Measurements from ENCODE around the gene ABI2. TPM values are rescaled to one million over a fixed set of nuclear protein-coding genes. Genes with fewer than 3 reads are reported as not detected.

Gene ABI2
- total RNA-seq, 1 donor from 2014 or later: 28.8 TPM

GRCh38 chr2:203400805-203401585, 72.8 kb downstream of the ABI2 start:
- DNase-seq (ENCODE audit: low read depth): no peak
- TF ChIP-seq CTCF (IDR thresholded peaks at IDR 0.05; ENCODE audit: insufficient read depth, low read length, poor library complexity, severe bottlenecking): no peak

GRCh38 chr2:203404996-203405395, 76.8 kb downstream of the ABI2 start:
- no peak for TF ChIP-seq CTCF (IDR thresholded peaks at IDR 0.05; ENCODE audit: insufficient read depth, low read length, poor library complexity, severe bottlenecking)
- H3K27me3 ChIP-seq (ENCODE audit: control insufficient read depth, insufficient read depth, low read length): no peaks in the 10 kb centered on the region
- H3K36me3 ChIP-seq (ENCODE audit: control insufficient read depth, insufficient read depth, low read length): no peaks in the 10 kb centered on the region
- H3K4me3 ChIP-seq (ENCODE audit: low read depth, low read length): no peak overlapping the region
- no peak for DNase-seq (ENCODE audit: low read depth)

More at GRCh38 chr2:203400805-203401585, 72.8 kb downstream of the ABI2 start:
- no peaks in the 10 kb centered on the region for H3K27me3 ChIP-seq (ENCODE audit: control insufficient read depth, insufficient read depth, low read length)
- H3K36me3 ChIP-seq (ENCODE audit: control insufficient read depth, insufficient read depth, low read length): peaks cover 1% of the 10 kb centered on the region
- no peak overlapping the region for H3K4me3 ChIP-seq (ENCODE audit: low read depth, low read length)

GRCh38 chr2:203407496-203407895, 79.3 kb downstream of the ABI2 start:
- no peak for DNase-seq (ENCODE audit: low read depth)
- TF ChIP-seq CTCF (IDR thresholded peaks at IDR 0.05; ENCODE audit: insufficient read depth, low read length, poor library complexity, severe bottlenecking): no peak
- Histone ChIP-seq H3K36me3 (ENCODE audit: control insufficient read depth, insufficient read depth, low read length) (no peaks in the 10 kb centered on the region), H3K27me3 (ENCODE audit: control insufficient read depth, insufficient read depth, low read length) (no peaks in the 10 kb centered on the region), H3K4me3 (ENCODE audit: low read depth, low read length) (no peak overlapping the region)

GRCh38 chr2:203412546-203413331, 84.5 kb downstream of the ABI2 start:
- Histone ChIP-seq H3K27me3 (ENCODE audit: control insufficient read depth, insufficient read depth, low read length) (no peaks in the 10 kb centered on the region), H3K4me3 (ENCODE audit: low read depth, low read length) (no peak overlapping the region), H3K36me3 (ENCODE audit: control insufficient read depth, insufficient read depth, low read length) (no peaks in the 10 kb centered on the region)
- no peak for TF ChIP-seq CTCF (IDR thresholded peaks at IDR 0.05; ENCODE audit: insufficient read depth, low read length, poor library complexity, severe bottlenecking)
- DNase-seq (ENCODE audit: low read depth): no peak

- Histone ChIP-seq H3K4me3 (ENCODE audit: low read depth, low read length) (no peak overlapping the region), H3K36me3 (ENCODE audit: control insufficient read depth, insufficient read depth, low read length) (no peaks in the 10 kb centered on the region), H3K27me3 (ENCODE audit: control insufficient read depth, insufficient read depth, low read length) (no peaks in the 10 kb centered on the region)
- no peak for DNase-seq (ENCODE audit: low read depth)
- no peak for TF ChIP-seq CTCF (IDR thresholded peaks at IDR 0.05; ENCODE audit: insufficient read depth, low read length, poor library complexity, severe bottlenecking)
Observed at GRCh38 chr2:203413796-203414195, 85.6 kb downstream of the ABI2 start.
